ENCODE data around the gene VPS13C.

VPS13C gene

GRCh38 chr15:61828860-61829513, 231.3 kb downstream of the VPS13C start:
- no peak overlapping the region for H3K27ac ChIP-seq (ENCODE audit: low read length, poor library complexity, severe bottlenecking)
- H2BK5ac ChIP-seq (ENCODE audit: low read depth, low read length, poor library complexity, severe bottlenecking), result no peak overlapping the region
- DNase-seq, result no peak
- H3K9ac ChIP-seq (ENCODE audit: low read length), result no peak overlapping the region
- H3K23ac ChIP-seq (ENCODE audit: low read length in 2 of 2), result no peak overlapping the region
- H3K36me3 ChIP-seq (ENCODE audit: control insufficient read depth in 1 of 2, insufficient read depth in 2 of 2, low read depth in 1 of 2, low read length in 2 of 2), result no peaks in the 10 kb centered on the region
- no peak overlapping the region for H3K4me3 ChIP-seq (ENCODE audit: insufficient read depth in 1 of 2, low read depth in 1 of 2, low read length in 2 of 2)
- H3K14ac ChIP-seq (ENCODE audit: low read length in 2 of 2), result no peak overlapping the region
- no peak overlapping the region for H2AK5ac ChIP-seq (ENCODE audit: low read length, severe bottlenecking)
- peaks cover 13 to 34% of the 10 kb centered on the region in 2 experiments for H3K27me3 ChIP-seq (ENCODE audit: control insufficient read depth in 1 of 2, insufficient read depth in 1 of 2, low read length in 2 of 2)
- H4K8ac ChIP-seq (ENCODE audit: low read length), result no peak overlapping the region
- no peak overlapping the region for H2AFZ ChIP-seq (ENCODE audit: low read depth, low read length)
- no peak overlapping the region for H2BK12ac ChIP-seq (ENCODE audit: low read length in 2 of 2)
- H3K4ac ChIP-seq (ENCODE audit: low read depth in 1 of 2, low read length in 2 of 2), result no peak overlapping the region
- no peak overlapping the region for H2BK120ac ChIP-seq (ENCODE audit: low read depth, low read length)
- H3K9me3 ChIP-seq (ENCODE audit: control insufficient read depth, low read length), result no peaks in the 10 kb centered on the region
- H4K91ac ChIP-seq (ENCODE audit: low read length), result no peak overlapping the region
- no peak overlapping the region for H2BK15ac ChIP-seq (ENCODE audit: low read depth, poor library complexity, severe bottlenecking)
- H3K79me1 ChIP-seq (replicated peaks; ENCODE audit: low read length, poor library complexity, severe bottlenecking), result no peaks in the 10 kb centered on the region
- 88% methylated on average over 6 of the region's 6 CpGs for WGBS
- H3K18ac ChIP-seq (ENCODE audit: low read depth in 1 of 2, low read length in 2 of 2), result no peak overlapping the region
- no peak overlapping the region for H3K4me2 ChIP-seq (ENCODE audit: low read length, poor library complexity, severe bottlenecking)
- peaks cover 5% of the 10 kb centered on the region for H3K4me1 ChIP-seq (ENCODE audit: control insufficient read depth, insufficient read depth, low read depth, low read length)

GRCh38 chr15:61828008-61828407, 232.2 kb downstream of the VPS13C start:
- Histone ChIP-seq H2BK12ac (ENCODE audit: low read length in 2 of 2) (no peak overlapping the region), H3K4me1 (ENCODE audit: control insufficient read depth, insufficient read depth, low read depth, low read length) (peaks cover 3% of the 10 kb centered on the region), H3K27me3 (ENCODE audit: control insufficient read depth in 1 of 2, insufficient read depth in 1 of 2, low read length in 2 of 2) (peaks cover 13 to 34% of the 10 kb centered on the region in 2 experiments), H3K14ac (ENCODE audit: low read length in 2 of 2) (no peak overlapping the region), H3K36me3 (ENCODE audit: control insufficient read depth in 1 of 2, insufficient read depth in 2 of 2, low read depth in 1 of 2, low read length in 2 of 2) (no peaks in the 10 kb centered on the region), H3K79me1 (replicated peaks; ENCODE audit: low read length, poor library complexity, severe bottlenecking) (no peaks in the 10 kb centered on the region), H3K4me3 (ENCODE audit: insufficient read depth in 1 of 2, low read depth in 1 of 2, low read length in 2 of 2) (no peak overlapping the region), H2BK15ac (ENCODE audit: low read depth, poor library complexity, severe bottlenecking) (no peak overlapping the region), H3K4me2 (ENCODE audit: low read length, poor library complexity, severe bottlenecking) (no peak overlapping the region), H4K8ac (ENCODE audit: low read length) (no peak overlapping the region), H3K9ac (ENCODE audit: low read length) (no peak overlapping the region), H4K91ac (ENCODE audit: low read length) (no peak overlapping the region), H2BK120ac (ENCODE audit: low read depth, low read length) (no peak overlapping the region), H3K9me3 (ENCODE audit: control insufficient read depth, low read length) (no peaks in the 10 kb centered on the region), H2AFZ (ENCODE audit: low read depth, low read length) (no peak overlapping the region), H2AK5ac (ENCODE audit: low read length, severe bottlenecking) (no peak overlapping the region), H3K23ac (ENCODE audit: low read length in 2 of 2) (no peak overlapping the region), H3K4ac (ENCODE audit: low read depth in 1 of 2, low read length in 2 of 2) (no peak overlapping the region), H2BK5ac (ENCODE audit: low read depth, low read length, poor library complexity, severe bottlenecking) (no peak overlapping the region), H3K27ac (ENCODE audit: low read length, poor library complexity, severe bottlenecking) (no peak overlapping the region), H3K18ac (ENCODE audit: low read depth in 1 of 2, low read length in 2 of 2) (no peak overlapping the region)
- no peak for DNase-seq
- 88% methylated on average over 13 of the region's 13 CpGs for WGBS

- 63% methylated on average over 1 of the region's 1 CpG for WGBS
Measured at GRCh38 chr15:61827131-61827530, 233.1 kb downstream of the VPS13C start.

GRCh38 chr15:61824291-61824690, 236.0 kb downstream of the VPS13C start:
- Histone ChIP-seq H3K9me3 (ENCODE audit: control insufficient read depth, low read length) (no peaks in the 10 kb centered on the region), H2BK120ac (ENCODE audit: low read depth, low read length) (no peak overlapping the region), H3K4me1 (ENCODE audit: control insufficient read depth, insufficient read depth, low read depth, low read length) (no peaks in the 10 kb centered on the region), H2AK5ac (ENCODE audit: low read length, severe bottlenecking) (no peak overlapping the region), H3K18ac (ENCODE audit: low read depth in 1 of 2, low read length in 2 of 2) (no peak overlapping the region), H3K4ac (ENCODE audit: low read depth in 1 of 2, low read length in 2 of 2) (no peak overlapping the region), H3K36me3 (ENCODE audit: control insufficient read depth in 1 of 2, insufficient read depth in 2 of 2, low read depth in 1 of 2, low read length in 2 of 2) (no peaks in the 10 kb centered on the region), H3K4me3 (ENCODE audit: insufficient read depth in 1 of 2, low read depth in 1 of 2, low read length in 2 of 2) (no peak overlapping the region), H3K27ac (ENCODE audit: low read length, poor library complexity, severe bottlenecking) (no peak overlapping the region), H2BK15ac (ENCODE audit: low read depth, poor library complexity, severe bottlenecking) (no peak overlapping the region), H3K27me3 (ENCODE audit: control insufficient read depth in 1 of 2, insufficient read depth in 1 of 2, low read length in 2 of 2) (peaks cover 5 to 38% of the 10 kb centered on the region in 2 experiments), H3K9ac (ENCODE audit: low read length) (no peak overlapping the region), H3K79me1 (replicated peaks; ENCODE audit: low read length, poor library complexity, severe bottlenecking) (no peaks in the 10 kb centered on the region), H4K91ac (ENCODE audit: low read length) (no peak overlapping the region), H3K14ac (ENCODE audit: low read length in 2 of 2) (no peak overlapping the region), H3K4me2 (ENCODE audit: low read length, poor library complexity, severe bottlenecking) (no peak overlapping the region), H2BK5ac (ENCODE audit: low read depth, low read length, poor library complexity, severe bottlenecking) (no peak overlapping the region), H2BK12ac (ENCODE audit: low read length in 2 of 2) (no peak overlapping the region), H3K23ac (ENCODE audit: low read length in 2 of 2) (no peak overlapping the region), H4K8ac (ENCODE audit: low read length) (no peak overlapping the region), H2AFZ (ENCODE audit: low read depth, low read length) (no peak overlapping the region)
- WGBS, result 30% methylated on average over 1 of the region's 1 CpG
- no peak for DNase-seq

More at GRCh38 chr15:61827131-61827530, 233.1 kb downstream of the VPS13C start:
- no peak overlapping the region for H3K23ac ChIP-seq (ENCODE audit: low read length in 2 of 2)
- H2AFZ ChIP-seq (ENCODE audit: low read depth, low read length), result no peak overlapping the region
- no peaks in the 10 kb centered on the region for H3K79me1 ChIP-seq (replicated peaks; ENCODE audit: low read length, poor library complexity, severe bottlenecking)
- H3K27me3 ChIP-seq (ENCODE audit: control insufficient read depth in 1 of 2, insufficient read depth in 1 of 2, low read length in 2 of 2), result peaks cover 9 to 31% of the 10 kb centered on the region in 2 experiments
- H3K9me3 ChIP-seq (ENCODE audit: control insufficient read depth, low read length), result no peaks in the 10 kb centered on the region
- no peak for DNase-seq
- H2BK15ac ChIP-seq (ENCODE audit: low read depth, poor library complexity, severe bottlenecking), result no peak overlapping the region
- H3K36me3 ChIP-seq (ENCODE audit: control insufficient read depth in 1 of 2, insufficient read depth in 2 of 2, low read depth in 1 of 2, low read length in 2 of 2), result no peaks in the 10 kb centered on the region
- no peak overlapping the region for H2BK12ac ChIP-seq (ENCODE audit: low read length in 2 of 2)
- H2BK120ac ChIP-seq (ENCODE audit: low read depth, low read length), result no peak overlapping the region
- no peak overlapping the region for H3K27ac ChIP-seq (ENCODE audit: low read length, poor library complexity, severe bottlenecking)
- H3K4me1 ChIP-seq (ENCODE audit: control insufficient read depth, insufficient read depth, low read depth, low read length), result peaks cover 3% of the 10 kb centered on the region
- H3K18ac ChIP-seq (ENCODE audit: low read depth in 1 of 2, low read length in 2 of 2), result no peak overlapping the region
- no peak overlapping the region for H3K9ac ChIP-seq (ENCODE audit: low read length)
- H3K4ac ChIP-seq (ENCODE audit: low read depth in 1 of 2, low read length in 2 of 2), result no peak overlapping the region
- H3K14ac ChIP-seq (ENCODE audit: low read length in 2 of 2), result no peak overlapping the region
- H4K8ac ChIP-seq (ENCODE audit: low read length), result no peak overlapping the region
- no peak overlapping the region for H2AK5ac ChIP-seq (ENCODE audit: low read length, severe bottlenecking)
- H2BK5ac ChIP-seq (ENCODE audit: low read depth, low read length, poor library complexity, severe bottlenecking), result no peak overlapping the region
- H3K4me3 ChIP-seq (ENCODE audit: insufficient read depth in 1 of 2, low read depth in 1 of 2, low read length in 2 of 2), result no peak overlapping the region
- H3K4me2 ChIP-seq (ENCODE audit: low read length, poor library complexity, severe bottlenecking), result no peak overlapping the region
- no peak overlapping the region for H4K91ac ChIP-seq (ENCODE audit: low read length)
